HG03354 (cell line): ENCODE data around the gene FRG1.
"Not testable (repeated sequence)": the region's sequence is repeated elsewhere in the genome, so short reads cannot be mapped to it uniquely, and the experiment has no call there.

Experiments
- ATAC-seq: cut with Tn5 transposase; IDR thresholded peaks from one replicate; pipeline ENCODE4 v1.9.1; 2021; ENCODE audit warnings: mild to moderate bottlenecking; ENCODE audit not compliant: unreplicated experiment, poor library complexity, severe bottlenecking

Gene FRG1

DNA sequence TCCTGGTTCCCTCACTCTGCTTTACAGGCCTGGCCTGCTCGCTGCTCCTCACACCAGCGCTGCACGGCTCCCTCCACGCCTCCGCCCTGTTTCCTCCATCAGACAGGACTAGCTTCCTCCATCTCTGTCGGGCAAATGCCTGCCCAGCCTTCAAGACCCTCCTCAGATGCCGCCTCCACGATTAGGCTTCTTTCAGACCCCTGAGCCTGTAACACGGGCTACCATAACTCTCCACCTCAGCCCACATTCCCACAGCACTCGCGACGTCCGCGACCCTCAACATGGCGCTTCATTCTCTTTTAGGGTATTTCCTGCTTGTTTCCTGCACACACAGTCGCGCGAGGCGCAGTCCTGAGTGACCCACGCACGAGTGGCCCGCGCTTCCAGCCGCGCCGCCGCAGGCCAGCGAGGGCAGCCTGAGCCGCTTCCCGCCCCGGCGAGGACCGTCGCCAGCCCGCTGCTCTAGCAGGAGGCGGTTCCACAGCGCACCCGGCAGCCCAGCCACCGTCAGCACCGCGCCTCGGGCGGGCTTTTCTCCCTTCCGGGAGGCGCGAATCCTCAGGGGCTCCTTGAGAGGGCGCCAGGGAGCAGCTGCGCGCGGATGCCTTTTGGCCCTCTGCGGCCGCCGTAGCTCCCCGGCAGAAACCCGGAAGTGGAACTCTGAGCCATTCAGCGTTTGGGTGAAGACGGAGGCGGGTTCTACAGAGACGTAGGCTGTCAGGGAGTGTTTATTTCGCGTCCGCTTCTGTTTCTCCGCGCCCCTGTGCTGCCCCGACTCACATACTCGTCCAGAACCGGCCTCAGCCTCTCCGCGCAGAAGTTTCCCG lies at the start of gene FRG1:
FRG1 (plus strand) TSS at position 695 of the 827 bp plus-strand sequence. CDS start 138 bp downstream, outside the sequence.
- peak; percentile 99 for ATAC-seq

DNA sequence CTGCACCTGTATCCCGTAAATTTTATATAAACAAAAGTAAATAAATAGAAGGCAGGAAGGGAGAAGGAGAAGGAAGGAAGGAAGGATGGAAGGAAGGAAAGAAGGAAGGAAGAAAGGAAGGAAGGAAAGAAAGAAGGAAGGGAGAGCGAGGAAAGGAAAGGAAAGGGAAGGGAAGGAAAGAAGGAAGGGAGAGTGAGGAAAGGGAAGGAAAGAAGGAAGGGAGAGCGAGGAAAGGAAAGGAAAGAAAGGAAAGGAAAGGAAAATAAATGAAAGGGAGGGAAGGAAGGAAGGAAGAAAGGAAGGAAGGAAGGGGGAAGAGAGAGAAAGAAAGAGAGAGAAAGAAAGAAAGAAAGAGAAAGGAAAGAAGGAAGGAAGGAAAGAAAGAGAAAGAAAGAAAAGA lies 43.0 kb upstream of the FRG1 start:
- no peak for ATAC-seq

DNA sequence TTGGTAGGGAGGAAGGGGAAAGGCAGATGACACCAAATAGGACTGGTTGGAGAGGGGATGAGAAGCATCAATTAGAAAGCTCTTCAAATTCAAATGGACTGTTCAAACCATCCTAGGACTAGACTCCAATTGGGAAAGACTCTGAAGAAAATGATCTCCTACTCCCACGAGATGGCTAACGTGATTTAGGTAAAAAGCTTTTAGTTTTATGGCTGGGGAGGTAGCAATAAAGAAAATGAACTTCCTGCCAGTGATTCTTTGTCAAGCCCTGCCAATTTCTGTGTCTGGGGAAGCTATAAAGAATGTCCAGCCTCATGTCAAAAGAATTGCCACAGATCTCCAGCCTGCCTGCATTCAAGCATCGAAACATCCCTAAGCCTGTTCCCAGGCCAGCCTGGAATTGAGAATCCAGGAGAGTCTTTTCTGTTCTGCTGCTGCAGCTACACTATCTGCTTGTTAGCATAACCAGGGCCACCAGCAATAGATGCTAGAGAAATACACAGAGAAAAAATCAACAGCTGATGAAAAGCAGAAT lies 41.1 kb upstream of the FRG1 start:
- ATAC-seq = not testable (repeated sequence)

DNA sequence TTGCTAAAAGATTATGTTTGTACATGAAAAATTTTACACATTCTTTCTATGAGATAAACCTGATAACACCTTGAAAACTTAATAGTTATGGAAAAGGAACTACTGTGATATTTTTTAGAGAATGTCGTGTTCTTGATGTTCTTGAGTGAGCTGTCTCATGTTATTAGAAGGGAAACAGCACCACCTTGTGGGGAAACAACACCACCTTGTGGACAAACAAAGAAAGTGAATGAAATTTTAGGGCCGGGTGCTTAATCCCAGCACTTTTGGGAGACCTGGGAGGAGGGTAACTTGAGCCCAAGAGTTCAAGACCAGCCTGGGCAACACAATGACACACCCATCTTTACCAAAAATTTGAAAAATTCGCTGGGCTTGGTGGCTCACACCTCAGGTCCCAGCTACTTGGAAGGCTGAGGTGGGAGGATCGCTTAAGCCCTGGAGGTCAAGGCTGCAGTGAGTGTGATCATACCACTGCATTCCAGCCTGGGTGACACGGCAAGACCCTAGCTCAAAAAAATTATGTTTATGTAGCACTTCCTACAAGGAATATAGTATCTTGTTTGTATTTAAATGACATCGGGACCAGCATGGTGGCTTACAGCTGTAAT lies 36.1 kb upstream of the FRG1 start:
- ATAC-seq = peak; percentile 86

DNA sequence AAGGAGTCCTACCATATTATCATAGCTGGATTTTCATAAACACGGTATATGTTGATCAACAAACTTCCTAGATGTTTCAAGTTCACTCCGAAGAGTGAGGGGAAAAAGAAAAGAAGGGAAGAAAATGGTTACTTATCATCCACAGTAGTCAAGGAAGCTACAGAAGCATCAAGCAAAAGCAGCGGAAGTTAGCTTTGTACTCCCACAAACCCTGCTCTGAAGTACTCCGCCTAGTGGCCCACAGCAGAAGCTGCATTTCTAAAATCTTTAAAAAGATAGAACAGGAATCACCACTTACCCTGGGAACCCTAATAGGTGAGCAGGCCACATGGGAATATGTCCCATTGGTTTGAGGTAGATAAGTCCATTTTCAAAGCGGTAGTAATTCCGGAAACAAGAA lies 28.5 kb upstream of the FRG1 start:
- ATAC-seq = no peak

DNA sequence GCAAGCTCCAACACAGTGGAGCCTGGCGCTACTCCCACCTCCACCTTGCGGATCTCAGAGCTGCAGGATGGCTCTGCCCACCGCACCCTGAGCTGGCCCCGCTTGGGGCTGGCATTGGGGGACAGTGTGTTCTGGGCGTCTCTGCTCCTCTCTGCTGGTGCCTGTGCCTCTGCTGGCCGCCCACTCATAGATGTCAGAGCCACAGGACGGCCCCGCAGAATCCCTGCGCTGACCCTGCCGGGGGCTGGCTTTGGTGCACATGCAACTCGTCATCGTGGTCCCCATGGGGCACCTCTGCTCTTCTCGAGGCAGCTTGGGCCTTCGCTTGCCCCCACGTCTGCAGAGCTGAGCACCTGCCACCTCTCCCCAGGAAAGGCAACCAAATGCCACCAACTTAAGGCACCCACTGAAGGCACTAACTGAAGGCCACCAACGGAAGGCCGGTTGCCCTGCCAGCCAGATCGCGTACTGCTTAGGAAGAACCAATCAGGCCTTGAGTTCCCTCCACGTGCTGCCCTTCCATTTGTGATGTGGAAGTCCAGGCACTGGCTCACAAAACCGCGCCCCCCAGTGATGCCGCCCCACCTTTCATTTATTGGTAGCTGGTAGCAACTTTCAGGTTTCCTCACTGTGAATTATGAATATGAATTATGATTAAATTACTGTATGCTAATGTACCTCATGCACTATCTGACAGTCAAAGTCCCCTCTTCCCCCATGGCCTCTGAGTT lies 23.3 kb upstream of the FRG1 start:
- no peak for ATAC-seq

DNA sequence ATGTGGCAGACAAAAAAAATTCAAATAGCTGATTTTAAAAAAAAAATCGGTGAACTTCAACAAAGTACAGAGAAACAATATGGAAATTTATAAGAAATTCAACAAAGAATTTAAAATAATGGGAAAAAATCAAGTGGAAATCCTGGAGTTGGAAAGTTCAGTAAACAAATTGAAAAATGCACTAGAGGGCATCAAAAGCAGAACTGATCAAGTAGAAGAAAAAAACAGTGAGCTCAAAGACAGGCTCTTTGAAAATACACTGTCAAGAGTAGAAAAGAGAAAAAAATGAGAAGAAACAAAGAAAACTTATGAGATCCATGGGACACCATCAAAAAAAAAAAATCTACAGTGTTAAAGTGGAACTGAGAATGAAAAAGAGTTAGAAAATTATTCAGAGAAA lies 19.6 kb upstream of the FRG1 start:
- ATAC-seq = no peak

DNA sequence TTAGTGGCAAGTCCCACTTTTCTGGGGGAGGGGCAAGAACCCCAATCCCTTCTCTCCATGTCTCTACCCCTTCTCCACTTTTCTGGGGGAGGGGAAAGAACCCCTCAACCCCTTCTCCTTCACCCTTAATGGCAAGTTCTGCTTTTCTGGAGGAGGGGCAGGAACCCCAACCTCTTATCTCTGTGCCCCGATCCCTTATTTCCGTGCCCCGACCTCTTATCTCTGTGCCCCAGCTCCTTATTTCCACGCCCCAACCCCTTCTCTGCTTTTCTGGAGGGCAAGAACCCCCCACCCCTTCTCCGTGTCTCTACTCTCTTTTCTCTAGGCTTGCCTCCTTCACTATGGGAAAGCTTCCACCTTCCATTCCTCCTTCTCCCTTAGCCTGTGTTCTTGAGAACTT lies 13.9 kb upstream of the FRG1 start:
- ATAC-seq = not testable (repeated sequence)

DNA sequence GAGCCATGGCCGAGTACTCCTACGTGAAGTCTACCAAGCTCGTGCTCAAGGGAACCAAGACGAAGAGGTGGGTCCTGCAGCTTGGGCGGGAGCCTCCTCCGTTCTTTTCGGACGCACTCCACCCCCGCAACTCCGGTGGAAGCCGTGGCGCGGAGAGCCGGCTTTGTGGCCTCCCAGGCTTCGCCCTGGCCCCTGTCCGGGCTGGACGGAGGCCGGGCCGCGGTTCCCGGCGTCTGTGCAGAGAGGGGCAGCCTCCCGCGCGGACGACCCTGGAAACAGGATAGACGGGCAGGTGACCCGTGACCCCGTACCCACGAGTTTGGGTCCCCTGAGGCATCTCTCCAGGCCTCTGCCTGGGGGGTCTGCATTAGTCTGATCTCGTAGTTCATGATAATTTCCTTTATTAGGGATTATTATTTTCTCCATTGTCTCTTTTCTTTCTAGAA lies 356 bp downstream of the FRG1 start:
- no peak for ATAC-seq

DNA sequence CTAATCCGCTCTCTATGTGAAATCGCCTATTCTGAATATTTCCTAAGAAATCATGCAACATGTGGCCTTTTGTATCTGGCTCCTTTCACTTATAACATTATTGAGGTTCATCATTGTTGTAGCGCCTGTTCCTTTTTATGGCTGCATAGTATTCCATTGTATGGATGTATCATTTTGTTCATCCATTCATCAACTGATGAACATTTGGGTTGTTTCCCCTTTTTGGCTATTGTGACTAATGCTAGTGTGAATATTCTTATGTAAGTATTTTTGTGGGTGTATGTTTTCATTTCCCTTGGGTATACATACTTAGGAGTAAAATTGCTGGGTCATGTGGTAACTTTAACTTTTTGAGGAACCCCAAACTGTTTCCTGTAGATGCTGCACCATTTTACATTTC lies 1.7 kb downstream of the FRG1 start:
- not testable (repeated sequence) for ATAC-seq

DNA sequence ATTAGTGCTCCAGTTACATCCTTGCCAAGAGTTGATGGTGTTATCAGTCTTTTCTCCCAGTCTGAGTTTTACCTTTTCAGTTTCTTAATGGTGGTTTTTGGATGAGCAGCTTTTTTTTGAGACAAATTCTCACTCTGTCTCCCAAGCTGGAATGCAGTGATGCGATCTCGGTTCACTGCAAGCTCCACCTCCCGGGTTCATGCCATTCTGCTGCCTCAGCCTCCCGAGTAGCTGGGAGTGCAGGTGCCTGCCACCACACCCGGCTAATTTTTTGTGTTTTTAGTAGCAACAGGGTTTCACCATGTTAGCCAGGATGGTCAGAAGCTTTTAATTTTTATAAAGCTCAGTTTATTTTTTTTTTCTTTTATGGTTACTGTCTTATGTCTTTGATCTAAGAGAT lies 3.4 kb downstream of the FRG1 start:
- not testable (repeated sequence) for ATAC-seq

DNA sequence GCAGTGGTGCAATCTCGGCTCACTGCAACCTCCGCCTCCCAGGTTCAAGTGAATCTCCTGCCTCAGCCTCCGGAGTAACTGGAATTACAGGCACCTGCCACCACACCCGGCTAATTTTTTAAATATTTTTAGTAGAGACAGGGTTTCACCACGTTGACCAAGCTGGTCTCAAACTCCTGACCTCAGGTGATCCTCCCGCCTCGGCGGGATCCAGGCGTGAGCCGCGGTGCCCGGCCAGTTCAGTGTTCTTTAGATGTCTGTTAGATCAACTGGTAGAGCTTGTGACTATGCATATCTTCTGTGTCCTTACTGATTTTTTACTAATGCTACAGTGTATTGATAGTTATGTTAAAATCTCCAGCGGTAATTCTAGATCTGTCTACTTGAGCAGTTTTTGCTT lies 6.2 kb downstream of the FRG1 start:
- not testable (repeated sequence) for ATAC-seq

DNA sequence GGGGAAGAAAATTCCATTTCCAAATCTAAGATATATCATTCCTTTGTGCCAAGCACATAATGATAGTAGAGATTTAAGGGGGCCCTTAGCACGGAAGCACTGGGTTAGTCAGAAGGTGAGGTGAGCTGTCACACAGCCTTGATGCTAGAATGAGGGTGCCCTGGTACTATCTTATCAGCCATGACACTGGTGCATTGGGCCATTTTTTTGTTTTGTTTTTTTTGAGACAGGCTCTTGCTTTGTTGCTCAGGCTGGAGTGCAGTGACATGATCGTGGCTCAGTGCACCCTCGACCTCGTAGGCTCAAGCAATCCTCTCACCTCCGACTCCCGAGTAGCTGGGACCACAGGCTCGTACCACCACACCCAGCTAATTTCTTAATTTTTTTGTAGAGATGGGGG lies 7.8 kb downstream of the FRG1 start:
- not testable (repeated sequence) for ATAC-seq

DNA sequence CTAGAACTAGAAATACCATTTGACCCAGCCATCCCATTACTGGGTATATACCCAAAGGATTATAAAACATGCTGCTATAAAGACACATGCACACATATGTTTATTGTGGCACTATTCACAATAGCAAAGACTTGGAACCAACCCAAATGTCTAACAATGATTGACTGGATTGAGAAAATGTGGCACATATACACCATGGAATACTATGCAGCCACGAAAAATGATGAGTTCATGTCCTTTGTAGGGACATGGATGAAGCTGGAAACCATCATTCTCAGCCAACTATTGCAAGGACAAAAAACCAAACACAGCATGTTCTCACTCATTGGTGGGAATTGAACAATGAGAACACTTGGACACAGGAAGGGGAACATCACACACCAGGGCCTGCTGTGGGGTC lies 28.6 kb downstream of the FRG1 start:
- ATAC-seq = not testable (repeated sequence)

DNA sequence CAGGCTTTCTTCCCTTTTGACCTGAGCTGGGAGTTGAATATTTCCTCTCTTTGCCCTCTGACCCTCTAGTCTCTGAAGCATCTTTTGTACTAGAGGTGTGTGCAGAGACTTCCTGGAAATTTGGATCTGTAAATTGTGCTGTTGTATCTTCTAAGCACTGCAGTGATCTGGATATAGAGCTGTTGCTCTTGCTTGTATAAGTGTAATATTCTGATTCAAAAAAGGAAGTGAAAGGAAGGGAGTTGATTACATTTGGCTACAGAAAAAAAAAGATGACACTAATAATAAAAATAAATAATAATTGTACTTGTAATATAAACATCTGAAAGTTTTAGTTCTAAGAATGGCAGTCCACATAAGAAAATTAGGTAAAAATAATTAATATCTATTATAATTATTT lies 33.0 kb downstream of the FRG1 start:
- no peak for ATAC-seq

DNA sequence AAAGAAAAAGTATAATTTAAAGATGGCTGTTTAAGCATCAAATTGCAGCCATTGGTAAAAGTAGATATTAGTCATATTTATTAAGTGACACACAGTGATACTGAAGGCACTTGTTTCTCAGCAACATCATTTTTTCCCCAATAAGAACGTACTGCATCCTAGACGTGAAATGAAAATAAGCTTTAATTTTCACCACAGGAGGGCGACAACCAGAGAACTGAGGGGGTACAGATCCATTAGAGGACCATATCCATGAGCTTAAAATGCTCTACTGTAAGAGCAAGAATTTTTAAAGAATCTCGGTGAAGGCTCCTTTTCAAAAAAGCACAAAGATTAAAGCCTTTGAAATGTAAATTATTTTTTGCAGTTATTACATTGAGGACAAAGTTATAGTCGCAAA lies 33.4 kb downstream of the FRG1 start:
- no peak for ATAC-seq

DNA sequence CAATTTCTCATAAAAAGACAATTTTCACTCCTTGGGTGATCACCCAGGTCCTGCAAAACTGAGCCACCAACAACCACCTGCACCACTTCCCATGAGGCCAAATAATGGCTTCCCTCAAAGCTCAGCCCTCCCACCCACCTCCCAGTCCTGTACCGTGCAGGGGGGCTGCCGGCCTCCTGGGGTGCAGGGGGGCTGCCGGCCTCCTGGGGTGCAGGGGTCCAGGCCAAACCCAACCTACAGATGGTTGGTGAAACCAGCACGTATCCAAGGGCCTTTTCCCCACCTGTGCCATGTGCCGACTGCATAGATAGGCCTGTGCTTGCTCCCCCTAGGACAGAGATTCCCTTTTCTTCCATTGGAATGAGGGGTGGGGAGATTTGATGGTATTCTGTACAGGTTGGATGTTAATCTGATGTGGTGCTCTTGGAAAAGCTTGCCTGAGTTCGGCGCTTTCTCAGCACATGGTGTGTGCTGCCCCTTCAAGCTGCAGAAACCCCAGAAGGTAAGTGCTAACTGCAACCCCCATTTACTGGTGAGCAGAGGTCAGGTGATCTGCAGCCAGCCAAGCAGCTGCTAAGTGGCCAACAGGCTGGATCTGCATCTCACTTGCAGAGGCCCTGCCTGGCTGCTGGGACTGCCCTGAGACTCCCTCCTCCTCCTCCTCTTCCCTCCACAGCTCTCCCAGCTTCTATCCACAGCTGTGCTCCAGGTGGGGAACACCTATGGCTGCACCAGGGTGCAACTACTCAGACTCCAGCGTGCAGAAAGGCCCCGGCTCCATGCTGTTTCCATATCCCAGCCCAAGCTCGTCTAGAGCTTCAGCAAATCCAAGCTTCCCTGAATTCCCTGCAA lies 38.8 kb downstream of the FRG1 start:
- no peak for ATAC-seq

DNA sequence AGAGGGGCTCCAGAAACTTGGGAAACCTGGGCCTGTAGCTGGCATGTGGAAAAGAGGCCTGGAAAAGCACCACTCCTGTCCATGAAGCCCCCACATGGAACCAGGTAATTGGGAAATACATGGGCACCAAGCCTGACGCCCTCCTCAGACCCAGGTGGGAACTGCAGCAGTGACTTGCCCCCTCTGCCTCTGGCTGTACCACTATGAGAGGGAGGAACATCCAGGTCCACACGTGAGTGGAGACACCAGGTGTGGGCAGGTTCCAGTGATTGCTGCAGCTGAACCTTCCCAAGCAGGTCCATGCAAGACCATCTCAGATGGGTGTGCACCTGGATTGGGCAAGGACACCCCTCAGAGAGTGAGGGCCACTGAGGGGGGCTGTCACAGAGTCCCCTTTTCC lies 39.6 kb downstream of the FRG1 start:
- ATAC-seq = not testable (repeated sequence)

DNA sequence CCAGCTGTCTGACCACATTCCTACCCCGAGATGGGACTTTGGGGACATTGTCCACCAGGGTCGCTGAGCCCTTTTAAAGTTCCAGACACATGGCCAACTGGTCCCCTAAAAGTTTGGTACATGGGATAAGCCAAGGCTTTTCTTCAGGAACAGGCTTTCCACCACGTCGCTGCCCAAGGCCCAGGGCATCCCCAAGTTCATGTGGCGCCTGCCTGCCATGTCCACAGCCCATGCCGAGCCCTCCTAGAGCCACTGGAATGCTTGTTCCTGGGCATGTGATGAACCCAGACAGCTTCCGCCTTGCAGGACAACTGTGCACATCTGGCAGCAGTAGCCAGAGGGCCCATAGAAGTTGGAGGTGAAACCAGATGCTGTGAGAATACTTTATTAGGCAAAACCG lies 41.3 kb downstream of the FRG1 start:
- no peak for ATAC-seq
